Common myeloid progenitor, CD34-positive (primary cell): ENCODE results near the gene ZNF385B.

Experiments used
- CTCF ChIA-PET: fragments of 350-600 bp; sonication (Branson Sonifier 250); formaldehyde crosslinking; loops from one replicate; lab custom pipeline; 2021; ENCODE audit warnings: antibody characterized with exemption; lab: Charles Lee
- POLR2A ChIA-PET: fragments of 350-600 bp; sonication (Branson Sonifier 250); formaldehyde crosslinking; loops from one replicate; lab custom pipeline; 2021; ENCODE audit warnings: antibody characterized with exemption; lab: Charles Lee
- DNase-seq, 3 donors: peaks; one replicate each; pipeline versions ENCODE4 v3.0.0 to v3.0.0-alpha.2; 2013
- H3K27ac ChIP-seq, 2 experiments: 1 replicate in 1 of 2; 2 replicates in 1 of 2; pipeline ENCODE4 v1.7.0; 2013; ENCODE audit warnings: inconsistent platforms in 2 of 2, low read length in 2 of 2, mild to moderate bottlenecking in 2 of 2, low read depth in 1 of 2, moderate library complexity in 1 of 2; ENCODE audit not compliant: severe bottlenecking in 2 of 2, insufficient read depth in 1 of 2, poor library complexity in 1 of 2
- H3K27me3 ChIP-seq, 5 experiments: replicated peaks in 2 of 5; 1 replicate in 3 of 5; 2 replicates in 2 of 5; pipeline versions ENCODE4 v1.6.1 to v1.7.0; 2013; ENCODE audit warnings: low read length in 4 of 5, mild to moderate bottlenecking in 2 of 5, moderate library complexity in 2 of 5, inconsistent platforms in 1 of 5; ENCODE audit not compliant: insufficient read depth in 5 of 5, control insufficient read depth in 4 of 5
- H3K36me3 ChIP-seq, 4 experiments: 1 replicate in 2 of 4; 2 replicates in 2 of 4; pipeline versions ENCODE4 v1.6.1 to v1.7.0; 2013; ENCODE audit warnings: low read length in 3 of 4, control low read depth in 1 of 4, mild to moderate bottlenecking in 1 of 4; ENCODE audit not compliant: control insufficient read depth in 4 of 4, insufficient read depth in 4 of 4
- H3K4me1 ChIP-seq, 4 experiments: 1 replicate in 3 of 4; 2 replicates in 1 of 4; pipeline versions ENCODE4 v1.6.1 to v1.7.1; 2013; ENCODE audit warnings: low read length in 3 of 4, mild to moderate bottlenecking in 3 of 4, control low read depth in 1 of 4, inconsistent platforms in 1 of 4, moderate library complexity in 1 of 4; ENCODE audit not compliant: control insufficient read depth in 4 of 4, insufficient read depth in 4 of 4; ENCODE audit errors: control extremely low read depth in 1 of 4
- H3K4me3 ChIP-seq, 7 experiments: 1 replicate in 4 of 7; 2 replicates in 3 of 7; pipeline versions ENCODE4 v1.5.1 to v1.7.0; 2013; ENCODE audit warnings: mild to moderate bottlenecking in 7 of 7, low read length in 6 of 7, moderate library complexity in 6 of 7, inconsistent platforms in 2 of 7, low read depth in 2 of 7, control low read depth in 1 of 7; ENCODE audit not compliant: insufficient read depth in 4 of 7, control insufficient read depth in 1 of 7; ENCODE audit errors: extremely low read depth in 1 of 7
- H3K9me3 ChIP-seq, 5 experiments: 1 replicate in 4 of 5; 2 replicates in 1 of 5; pipeline versions ENCODE4 v1.6.1 to v1.7.1; 2013; ENCODE audit warnings: low read length in 4 of 5, mild to moderate bottlenecking in 2 of 5, inconsistent platforms in 1 of 5, low read depth in 1 of 5, moderate library complexity in 1 of 5; ENCODE audit not compliant: control insufficient read depth in 4 of 5, insufficient read depth in 2 of 5; ENCODE audit errors: control extremely low read depth in 1 of 5
- WGBS: methylation state at CpG from one replicate; pipeline ENCODE4 v1.1.5; 2013; ENCODE audit not compliant: insufficient coverage; 5-methylcytosine and 5-hydroxymethylcytosine counted together

Gene ZNF385B

GRCh38 chr2:179703702-179704101 lies 157.7 kb downstream of the ZNF385B start:
- H3K4me1 ChIP-seq, result no peaks in the 10 kb centered on the region
- no peak for DNase-seq
- no peaks in the 10 kb centered on the region for H3K9me3 ChIP-seq
- no peak overlapping the region for H3K27ac ChIP-seq
- no CpG with 5 or more reads among the region's 1 CpG for WGBS
- H3K36me3 ChIP-seq, result no peaks in the 10 kb centered on the region
- no peak overlapping the region for H3K4me3 ChIP-seq
- ChIA-PET POLR2A (no interaction called here), CTCF (no interaction called here)
- no peaks in the 10 kb centered on the region for H3K27me3 ChIP-seq

- Histone ChIP-seq H3K36me3 (no peaks in the 10 kb centered on the region), H3K9me3 (no peaks in the 10 kb centered on the region), H3K27me3 (no peaks in the 10 kb centered on the region), H3K4me1 (no peaks in the 10 kb centered on the region), H3K4me3 (no peak overlapping the region), H3K27ac (no peak overlapping the region)
- whole genome bisulfite sequencing, result 100% methylated on average over 1 of the region's 1 CpG
- POLR2A ChIA-PET, result no interaction called here
- no peak for DNase-seq
- CTCF ChIA-PET, result no interaction called here
Measured at GRCh38 chr2:179702912-179703311, 158.5 kb downstream of the ZNF385B start.

GRCh38 chr2:179701524-179702110 lies 159.8 kb downstream of the ZNF385B start:
- H3K27ac ChIP-seq, result no peak overlapping the region
- no peaks in the 10 kb centered on the region for H3K36me3 ChIP-seq
- 78% methylated on average over 1 of the region's 5 CpGs for WGBS
- H3K4me3 ChIP-seq, result no peak overlapping the region
- no peaks in the 10 kb centered on the region for H3K4me1 ChIP-seq
- CTCF ChIA-PET, result no interaction called here
- POLR2A ChIA-PET, result no interaction called here
- DNase-seq, result no peak
- no peaks in the 10 kb centered on the region for H3K9me3 ChIP-seq
- no peaks in the 10 kb centered on the region for H3K27me3 ChIP-seq

- DNase-seq, result no peak
- WGBS, result no CpG with 5 or more reads among the region's 1 CpG
- ChIA-PET POLR2A (no interaction called here), CTCF (no interaction called here)
- Histone ChIP-seq H3K4me1 (no peaks in the 10 kb centered on the region), H3K4me3 (no peak overlapping the region), H3K27me3 (no peaks in the 10 kb centered on the region), H3K36me3 (no peaks in the 10 kb centered on the region), H3K27ac (no peak overlapping the region), H3K9me3 (no peaks in the 10 kb centered on the region)
Measured at GRCh38 chr2:179695486-179695885, 165.9 kb downstream of the ZNF385B start.

- H3K9me3 ChIP-seq, result no peaks in the 10 kb centered on the region
- POLR2A ChIA-PET, result no interaction called here
- no peaks in the 10 kb centered on the region for H3K36me3 ChIP-seq
- H3K4me1 ChIP-seq, result no peaks in the 10 kb centered on the region
- no CpG with 5 or more reads among the region's 1 CpG for WGBS
- H3K27me3 ChIP-seq, result no peaks in the 10 kb centered on the region
- DNase-seq, result no peak
- H3K4me3 ChIP-seq, result no peak overlapping the region
- no peak overlapping the region for H3K27ac ChIP-seq
- CTCF ChIA-PET, result no interaction called here
Measured at GRCh38 chr2:179694963-179695362, 166.4 kb downstream of the ZNF385B start.

GRCh38 chr2:179692610-179693009 lies 168.8 kb downstream of the ZNF385B start:
- Histone ChIP-seq H3K27me3 (no peaks in the 10 kb centered on the region), H3K9me3 (no peaks in the 10 kb centered on the region), H3K27ac (no peak overlapping the region), H3K4me3 (no peak overlapping the region), H3K36me3 (no peaks in the 10 kb centered on the region), H3K4me1 (no peaks in the 10 kb centered on the region)
- ChIA-PET POLR2A (no interaction called here), CTCF (no interaction called here)
- no peak for DNase-seq
- WGBS, result no CpG with 5 or more reads among the region's 1 CpG

GRCh38 chr2:179692043-179692442 lies 169.4 kb downstream of the ZNF385B start:
- ChIA-PET POLR2A (no interaction called here), CTCF (no interaction called here)
- H3K27me3 ChIP-seq, result no peaks in the 10 kb centered on the region
- no peak for DNase-seq
- 50% methylated on average over 1 of the region's 1 CpG for WGBS
- no peaks in the 10 kb centered on the region for H3K36me3 ChIP-seq
- no peaks in the 10 kb centered on the region for H3K9me3 ChIP-seq
- H3K27ac ChIP-seq, result no peak overlapping the region
- H3K4me1 ChIP-seq, result no peaks in the 10 kb centered on the region
- no peak overlapping the region for H3K4me3 ChIP-seq
